GM18909 (cell line): ENCODE data around the gene SMAD6.
"Not testable (repeated sequence)": the region's sequence is repeated elsewhere in the genome, so short reads cannot be mapped to it uniquely, and the experiment has no call there.

ENCODE experiments used
- ATAC-seq: cut with Tn5 transposase; IDR thresholded peaks from one replicate; pipeline ENCODE4 v1.9.1; 2021; ENCODE audit warnings: mild to moderate bottlenecking; ENCODE audit not compliant: unreplicated experiment, poor library complexity

Gene SMAD6

GRCh38 chr15:66674756-66675155, 27.3 kb upstream of the SMAD6 start:
- no peak for ATAC-seq

- no peak for ATAC-seq
Observed at GRCh38 chr15:66675446-66675845, 26.6 kb upstream of the SMAD6 start.

GRCh38 chr15:66677336-66677735, 24.7 kb upstream of the SMAD6 start:
- ATAC-seq, result no peak

GRCh38 chr15:66679061-66679656, 22.9 kb upstream of the SMAD6 start:
- no peak for ATAC-seq

- no peak for ATAC-seq
Observed at GRCh38 chr15:66679657-66680108, 22.4 kb upstream of the SMAD6 start.

GRCh38 chr15:66680502-66680901, 21.5 kb upstream of the SMAD6 start:
- ATAC-seq, result no peak

GRCh38 chr15:66681395-66681794, 20.6 kb upstream of the SMAD6 start:
- ATAC-seq, result no peak

- no peak for ATAC-seq
Observed at GRCh38 chr15:66682246-66682645, 19.8 kb upstream of the SMAD6 start.

GRCh38 chr15:66682865-66683264, 19.2 kb upstream of the SMAD6 start:
- ATAC-seq, result no peak

GRCh38 chr15:66684136-66684681, 17.8 kb upstream of the SMAD6 start:
- no peak for ATAC-seq

- no peak for ATAC-seq
Observed at GRCh38 chr15:66685638-66686150, 16.3 kb upstream of the SMAD6 start.

- not testable (repeated sequence) for ATAC-seq
Observed at GRCh38 chr15:66690912-66691311, 11.1 kb upstream of the SMAD6 start.

GRCh38 chr15:66691727-66692126, 10.3 kb upstream of the SMAD6 start:
- ATAC-seq, result no peak

- ATAC-seq, result no peak
Observed at GRCh38 chr15:66692391-66692790, 9.6 kb upstream of the SMAD6 start.

GRCh38 chr15:66692808-66693596, 9.0 kb upstream of the SMAD6 start:
- no peak for ATAC-seq

- ATAC-seq, result no peak
Observed at GRCh38 chr15:66696770-66697169, 5.3 kb upstream of the SMAD6 start.

GRCh38 chr15:66698318-66698961, 3.6 kb upstream of the SMAD6 start:
- ATAC-seq, result no peak

GRCh38 chr15:66698971-66699370, 3.1 kb upstream of the SMAD6 start:
- ATAC-seq, result no peak

- no peak for ATAC-seq
Observed at GRCh38 chr15:66700412-66700801, 1.6 kb upstream of the SMAD6 start.

- ATAC-seq, result peak; percentile 68
Observed at GRCh38 chr15:66700802-66701421, 1.1 kb upstream of the SMAD6 start.
